HG02588 (cell line): ENCODE results near the gene TTC4.
"Not testable (repeated sequence)": the region's sequence is repeated elsewhere in the genome, so short reads cannot be mapped to it uniquely, and the experiment has no call there.

ENCODE experiments used
- ATAC-seq: cut with Tn5 transposase; IDR thresholded peaks from one replicate; pipeline ENCODE4 v1.9.1; 2021; ENCODE audit warnings: mild to moderate bottlenecking, moderate library complexity; ENCODE audit not compliant: unreplicated experiment

TTC4 gene

DNA sequence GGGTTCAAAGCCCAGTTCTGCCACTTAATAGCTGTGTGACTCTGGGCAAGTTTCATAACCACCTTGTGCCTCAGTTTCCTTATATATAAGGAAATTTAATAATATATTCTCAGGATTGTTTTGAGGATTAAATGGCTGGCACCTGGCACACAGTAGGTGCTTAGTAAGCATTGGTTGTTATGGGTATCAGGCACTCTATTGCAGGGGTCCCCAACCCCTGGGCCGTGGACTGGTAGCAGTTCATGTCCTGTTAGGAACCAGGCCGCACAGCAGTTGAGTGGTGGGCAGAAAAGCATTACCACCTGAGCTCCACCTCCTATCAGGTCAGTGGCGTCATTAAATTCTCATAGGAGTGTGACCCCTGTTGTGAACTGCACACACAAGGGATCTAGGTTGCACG lies 30.2 kb downstream of the TTC4 start:
- no peak for ATAC-seq

DNA sequence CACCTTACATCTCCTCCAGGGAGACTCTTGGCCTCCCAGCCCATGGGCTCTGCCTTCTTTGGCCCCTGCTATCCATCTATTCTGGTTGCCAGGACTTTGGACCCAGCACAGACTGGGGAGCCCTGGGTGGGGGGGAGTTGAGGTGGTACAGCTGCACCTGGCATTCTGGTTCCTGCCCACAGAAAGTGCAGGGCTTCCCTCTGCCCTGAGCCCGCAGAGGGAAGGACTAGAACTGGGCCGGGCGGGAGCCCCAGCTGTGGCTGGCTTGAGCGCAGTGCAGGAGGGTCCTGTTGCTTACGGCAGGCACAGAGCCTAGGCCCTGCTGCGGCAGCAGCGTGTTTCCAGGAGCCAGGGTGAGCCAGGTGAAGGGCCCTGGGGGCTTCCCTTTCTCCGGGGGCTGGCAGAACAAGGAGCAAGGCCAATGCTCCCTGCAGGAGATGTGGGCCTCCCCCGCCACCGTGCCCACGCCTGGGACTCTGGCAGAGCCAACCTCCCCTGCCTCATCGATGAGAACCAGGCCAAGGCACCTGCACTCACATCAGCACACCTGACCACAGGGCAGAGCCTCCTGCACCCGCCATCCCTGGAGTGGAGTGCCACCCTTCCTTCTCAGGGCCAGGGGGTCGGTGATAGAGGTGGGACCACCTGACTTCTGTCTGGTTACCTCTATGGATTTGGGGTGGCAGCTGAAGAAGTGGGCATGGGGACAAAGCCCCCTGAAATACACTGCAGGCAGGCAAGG lies 32.6 kb downstream of the TTC4 start:
- ATAC-seq, result no peak

DNA sequence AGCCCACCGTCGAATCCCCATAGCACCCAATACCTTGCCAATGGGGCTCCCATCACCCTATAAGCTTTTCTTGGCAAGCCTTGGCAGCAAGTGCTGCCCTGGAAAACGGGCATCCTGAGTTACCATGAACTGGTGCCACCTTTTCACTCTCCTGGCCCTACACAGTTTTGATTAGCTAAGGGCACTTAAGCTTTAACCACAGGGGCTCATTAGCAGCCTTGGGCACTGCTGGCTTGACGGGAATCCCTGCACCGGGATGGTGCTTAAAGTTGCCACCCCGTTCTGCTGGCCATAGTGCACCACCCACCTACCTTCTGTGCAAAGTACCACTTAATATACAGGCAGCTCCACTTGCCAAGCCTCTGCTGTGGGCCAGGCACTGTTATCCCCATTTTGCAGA lies 34.9 kb downstream of the TTC4 start:
- no peak for ATAC-seq

DNA sequence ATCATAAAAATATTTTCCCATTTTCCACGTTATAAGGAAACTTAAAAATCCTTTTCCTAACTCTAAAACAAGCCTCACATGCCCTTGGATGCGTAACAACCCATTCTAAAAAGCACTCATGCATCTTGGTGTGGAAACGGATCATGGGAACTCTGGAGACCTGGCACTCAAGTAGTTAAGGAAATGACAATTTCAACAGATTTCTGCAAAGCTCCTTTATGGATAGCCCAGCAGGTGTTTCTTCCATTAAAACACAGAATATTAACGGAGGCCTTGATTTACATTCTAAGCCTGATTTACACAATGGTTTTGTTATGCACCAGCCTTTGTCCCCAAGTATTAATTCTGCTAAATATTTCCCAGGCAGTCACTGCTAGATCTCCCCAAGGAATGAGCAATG lies 35.8 kb downstream of the TTC4 start:
- ATAC-seq, result no peak

DNA sequence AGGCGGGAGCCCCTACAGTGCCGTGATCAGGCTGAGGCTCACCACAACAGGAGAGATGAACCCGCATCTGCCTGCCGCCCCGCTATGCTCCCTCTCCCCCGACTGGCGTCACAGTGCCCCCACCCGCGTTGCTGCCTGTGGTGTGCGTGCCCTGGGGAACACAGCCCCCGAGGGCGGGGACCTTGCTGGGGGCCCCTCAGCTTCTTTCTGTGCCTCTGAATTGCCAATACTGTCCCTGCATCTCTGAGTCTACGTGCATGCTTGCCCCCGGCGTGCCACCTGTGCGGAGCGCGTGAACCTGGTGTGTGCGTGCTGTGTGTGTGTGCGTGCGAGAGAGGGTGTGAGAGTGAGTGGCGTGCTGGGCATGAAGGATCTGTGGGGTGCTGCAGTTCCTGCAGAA lies 38.4 kb downstream of the TTC4 start:
- no peak for ATAC-seq

DNA sequence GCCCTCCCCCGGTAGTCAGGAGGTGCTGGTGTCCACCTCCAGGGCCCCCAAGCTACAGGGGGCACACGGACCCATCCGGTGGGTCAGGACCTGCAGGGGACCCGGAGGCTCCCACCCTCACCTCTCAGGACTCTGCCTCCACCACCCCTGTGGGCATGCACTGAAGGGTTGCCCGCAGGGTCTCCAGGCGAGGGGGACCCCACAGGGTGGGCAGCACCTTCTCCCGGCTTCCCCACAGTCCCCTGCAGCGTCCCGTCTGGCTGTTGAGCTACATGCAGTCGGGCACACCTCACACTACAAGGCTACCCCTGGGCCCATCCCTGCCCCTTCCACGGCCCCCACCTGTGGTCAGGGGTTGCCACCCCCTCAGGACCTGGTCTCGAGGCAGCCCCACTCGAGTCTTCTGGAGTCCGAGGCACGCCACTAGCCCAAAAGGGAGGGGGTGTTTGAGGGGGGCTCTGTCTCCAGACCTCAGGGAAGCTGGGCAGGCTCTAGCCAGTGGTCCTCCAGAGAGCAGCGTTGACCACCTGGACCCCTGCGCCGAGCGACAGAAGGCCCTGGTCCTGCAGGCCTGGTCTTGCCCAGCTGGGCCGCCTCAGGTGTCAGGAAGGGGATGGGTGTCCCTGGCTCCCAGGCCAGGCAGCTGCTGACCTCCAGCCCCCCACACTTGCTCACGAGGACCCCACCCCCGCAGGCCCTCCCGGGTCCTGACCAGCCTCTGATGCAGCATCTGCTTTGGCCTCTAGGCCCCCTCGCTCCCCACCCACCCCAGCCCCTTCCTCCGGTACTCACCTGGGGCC lies 39.0 kb downstream of the TTC4 start:
- ATAC-seq, result no peak

DNA sequence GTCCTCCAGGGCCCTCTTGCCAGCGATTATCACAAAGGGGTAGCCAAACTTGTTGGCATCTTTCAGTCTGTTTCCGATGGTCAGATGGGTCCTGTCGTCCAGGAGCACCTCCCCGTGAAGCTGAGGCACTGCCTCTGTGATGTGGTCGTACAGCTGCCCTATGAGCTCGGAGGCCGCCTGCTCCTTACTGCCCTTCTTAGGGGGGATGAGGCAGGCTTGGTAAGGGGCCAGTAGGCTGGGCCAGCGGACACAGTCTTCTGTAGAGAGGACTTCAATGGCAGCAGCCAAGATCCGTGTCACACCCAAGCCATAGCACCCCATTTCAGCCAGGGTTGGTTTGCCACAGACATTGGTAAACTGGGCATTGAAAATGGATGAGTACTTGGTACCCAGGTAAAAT lies 42.2 kb downstream of the TTC4 start:
- ATAC-seq, result no peak

DNA sequence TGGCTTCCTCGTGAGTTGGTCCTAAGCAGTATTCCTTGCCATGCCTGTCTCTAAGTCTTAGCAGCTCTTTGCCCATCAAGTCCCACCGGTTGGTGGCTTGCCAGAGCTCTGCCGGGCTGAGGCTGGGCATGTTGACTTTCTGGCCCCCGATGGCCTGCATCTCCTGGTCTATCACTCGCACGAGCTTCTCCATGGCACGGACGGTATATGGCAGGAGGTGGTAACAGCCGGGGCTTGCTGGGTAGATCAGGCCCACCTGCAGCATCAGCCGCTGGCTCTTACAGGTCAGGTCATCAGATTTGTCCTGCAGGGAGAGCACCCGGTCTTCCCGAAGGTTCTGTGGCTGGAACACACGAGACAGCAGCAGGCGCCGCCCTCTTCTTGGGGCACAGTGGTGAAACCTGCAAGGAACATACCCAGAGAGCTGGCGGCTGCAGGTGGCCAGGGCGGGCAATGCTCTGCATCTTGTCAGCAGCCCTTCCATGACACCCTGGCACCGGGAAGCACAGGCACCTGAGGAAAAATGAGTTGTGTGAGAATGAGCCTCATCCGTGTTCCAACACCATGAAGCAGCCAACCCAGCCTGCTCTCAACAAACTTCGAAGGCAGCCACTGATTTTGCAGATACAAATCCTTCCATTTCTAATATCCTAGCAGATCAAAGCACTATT lies 43.2 kb downstream of the TTC4 start:
- ATAC-seq, result no peak

DNA sequence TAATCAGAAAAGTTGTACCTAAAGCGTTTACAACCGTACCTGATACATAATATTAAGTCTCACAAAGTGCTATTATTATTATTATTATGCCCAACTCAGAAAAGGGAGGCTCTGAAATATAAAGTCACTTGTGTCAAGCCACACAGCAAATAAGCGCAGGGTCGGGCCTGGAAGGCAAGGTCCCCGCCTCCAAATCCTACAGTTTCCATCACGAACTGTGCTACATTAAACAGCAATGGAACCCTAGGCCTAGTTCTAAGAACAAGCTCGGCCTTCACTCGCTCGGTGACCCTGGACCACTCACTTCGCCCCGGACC lies 48.1 kb downstream of the TTC4 start:
- ATAC-seq, result no peak

DNA sequence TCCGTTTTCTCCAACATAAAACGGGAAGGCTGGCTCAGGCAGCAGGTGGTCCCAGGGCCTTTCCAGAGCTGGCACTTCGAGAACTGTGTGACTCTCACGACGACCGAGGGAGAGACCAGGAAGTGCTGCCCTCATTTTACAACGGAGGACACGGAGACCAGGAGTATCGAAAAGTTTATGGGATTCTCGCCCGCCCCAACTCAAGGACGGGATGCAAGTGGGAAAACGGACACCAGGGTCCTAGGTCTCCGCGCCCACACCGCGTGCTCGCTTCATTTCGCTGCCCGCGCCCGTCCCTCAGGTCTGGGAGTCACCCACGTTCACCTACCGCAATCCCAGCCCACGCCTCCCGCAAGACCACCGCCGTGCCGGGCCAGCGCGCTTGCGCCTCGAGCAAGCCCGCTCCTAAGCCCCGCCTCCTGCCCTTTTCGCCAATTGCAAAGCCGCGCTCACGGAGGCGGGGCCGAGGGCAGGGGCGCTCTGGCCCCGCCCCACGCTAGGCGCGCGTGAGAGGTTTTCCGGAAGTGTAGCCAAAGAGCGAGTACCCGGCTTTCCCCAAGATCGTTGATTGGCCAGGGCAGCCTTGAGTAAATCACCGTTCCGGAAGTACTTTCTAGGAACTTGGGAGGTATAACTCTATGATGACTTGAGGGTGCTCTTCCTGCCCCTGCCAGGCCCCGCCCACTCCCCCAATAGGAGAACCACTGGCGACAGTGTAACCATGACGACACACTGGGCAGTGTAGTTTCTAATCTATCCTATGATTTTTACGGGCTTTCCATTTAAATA lies 48.7 kb downstream of the TTC4 start, which contains the start of gene PARS2:
PARS2 (minus strand) TSS at position 391 of the 789 bp plus-strand sequence. CDS start 5,362 bp downstream, outside the sequence.
- peak; percentile 95 for ATAC-seq

DNA sequence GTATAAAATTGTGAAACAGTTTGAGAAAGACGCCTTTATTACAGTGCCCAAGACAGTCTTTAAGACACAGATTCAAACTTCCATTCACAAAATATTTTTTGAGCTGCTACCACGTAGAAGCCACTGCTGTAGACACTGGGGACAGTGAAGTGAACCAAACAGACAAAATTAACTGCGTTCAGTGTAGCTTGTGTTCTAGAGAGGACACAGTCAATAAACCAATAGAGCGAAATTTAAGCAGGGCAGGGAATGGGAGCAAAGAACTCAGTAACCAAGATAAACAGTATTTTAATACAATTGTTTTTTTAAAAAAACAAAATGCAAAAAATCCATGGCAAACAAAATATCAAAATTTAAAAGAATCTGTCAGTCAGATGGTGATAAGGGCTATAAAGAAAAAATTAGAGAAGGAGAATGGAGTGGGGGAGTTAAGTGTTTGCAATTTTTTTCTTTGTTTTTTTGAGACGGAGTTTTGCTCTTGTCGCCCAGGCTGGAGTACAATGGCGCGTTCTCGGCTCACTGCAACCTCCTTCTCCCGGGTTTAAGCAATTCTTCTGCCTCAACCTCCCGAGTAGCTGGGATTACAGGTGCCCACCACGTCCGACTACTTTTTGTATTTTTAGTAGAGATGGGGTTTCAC lies 49.4 kb downstream of the TTC4 start:
- peak; percentile 5 for ATAC-seq

DNA sequence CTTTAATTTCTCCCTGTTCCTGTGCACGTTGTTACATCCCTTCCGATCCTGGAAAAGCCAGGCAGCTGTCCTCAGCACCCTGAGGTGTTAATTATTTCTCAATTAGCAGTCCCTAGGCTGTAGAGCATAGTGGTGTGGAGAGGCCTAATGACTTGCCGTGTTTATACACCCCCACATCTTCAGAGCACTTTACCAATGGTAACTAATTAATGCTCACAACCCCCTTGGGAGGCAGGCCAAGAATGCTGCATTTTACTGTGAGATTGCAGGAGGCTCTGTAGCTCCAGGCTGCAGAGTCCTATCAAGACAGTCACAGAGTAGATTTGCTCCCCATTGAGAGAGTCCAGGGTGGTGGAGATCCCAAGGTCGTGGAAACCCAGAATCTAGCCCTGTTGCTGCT lies 51.1 kb downstream of the TTC4 start:
- no peak for ATAC-seq

DNA sequence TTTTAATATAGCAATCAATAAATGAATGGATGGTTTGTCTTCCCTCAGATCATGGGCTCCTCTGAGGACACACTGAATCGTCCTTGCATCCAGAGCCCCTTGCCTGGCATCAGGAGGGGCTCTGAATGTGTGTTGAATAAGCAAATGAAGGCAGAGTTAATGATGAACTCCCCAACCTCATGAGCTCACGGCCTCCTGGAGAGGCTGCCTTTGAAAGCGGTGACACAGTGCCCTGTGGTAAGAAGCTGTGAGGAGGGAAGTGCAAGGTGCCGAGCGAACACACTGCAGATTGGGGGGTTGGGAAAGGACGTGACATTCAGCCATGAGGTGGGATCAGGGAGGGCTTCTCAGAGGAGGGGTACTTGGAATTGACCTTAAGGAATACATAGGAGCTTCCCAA lies 51.9 kb downstream of the TTC4 start:
- no peak for ATAC-seq

DNA sequence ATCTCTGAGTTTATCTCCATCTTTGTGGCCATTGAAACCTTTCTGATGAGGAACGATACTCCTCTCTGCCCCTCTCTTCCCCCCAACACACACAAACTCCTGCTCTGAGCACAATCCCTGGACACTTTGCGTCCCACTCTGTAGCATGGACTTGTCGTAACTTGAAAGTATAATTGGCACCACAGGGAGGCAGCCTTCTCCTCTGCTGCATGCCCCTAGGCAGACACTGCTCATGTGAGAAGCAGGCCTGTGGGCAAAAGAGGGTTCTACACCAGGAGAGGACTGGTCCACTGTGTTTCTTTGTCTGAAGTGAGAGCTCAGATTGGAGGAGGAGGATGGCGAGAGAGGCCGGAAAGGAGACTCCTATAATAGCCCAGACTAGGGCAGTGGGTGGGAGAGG lies 52.4 kb downstream of the TTC4 start:
- ATAC-seq, result no peak

DNA sequence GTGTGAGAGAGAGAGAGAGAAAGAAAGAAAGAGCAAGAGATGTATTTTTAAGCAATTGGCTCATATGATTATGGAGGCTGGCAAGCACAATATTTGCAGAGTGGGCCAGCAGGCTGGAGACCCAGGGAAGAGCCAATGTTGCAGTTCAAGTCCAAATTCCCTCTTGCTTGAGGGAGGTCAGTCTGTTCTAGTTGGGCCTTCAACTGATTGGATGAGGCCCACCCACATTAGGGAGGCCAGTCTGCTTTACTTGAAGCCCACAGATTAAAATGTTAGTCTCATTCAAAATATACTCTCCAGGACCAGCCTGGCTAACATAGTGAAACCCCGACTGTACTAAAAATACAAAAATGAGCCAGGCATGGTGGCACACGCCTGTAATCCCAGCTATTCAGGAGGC lies 57.3 kb downstream of the TTC4 start:
- no peak for ATAC-seq

DNA sequence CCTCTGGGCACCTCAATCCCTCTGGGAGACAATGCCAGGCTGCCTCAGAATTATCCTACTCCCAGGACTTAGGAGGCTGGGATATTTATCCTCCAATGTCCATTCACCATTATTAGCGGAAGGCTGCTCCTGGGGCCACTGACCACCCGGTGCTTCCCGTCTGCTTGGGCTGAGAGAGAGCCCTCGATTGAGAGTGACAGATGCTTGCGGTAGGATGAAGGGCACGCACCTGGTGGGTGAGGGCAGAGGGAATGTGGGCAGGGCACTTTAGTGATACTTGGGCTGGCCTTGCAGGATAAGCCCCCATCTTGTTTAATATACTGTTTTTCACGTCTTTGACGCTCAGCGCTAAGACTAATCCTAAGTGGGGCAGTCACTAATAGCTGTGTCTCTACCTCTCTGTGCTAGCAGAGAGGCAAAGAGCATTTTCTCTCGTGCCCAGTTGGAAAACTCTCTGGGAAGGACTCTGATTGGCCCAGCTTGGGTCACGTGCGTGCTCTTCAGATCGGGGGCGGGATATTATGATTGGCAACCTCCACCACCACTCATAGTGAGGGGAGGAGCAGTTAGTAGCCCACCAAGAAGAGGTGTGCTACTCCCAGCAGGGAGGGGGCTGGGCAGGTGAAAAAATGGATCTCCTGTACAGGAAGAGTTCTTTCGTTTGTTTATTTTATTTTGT lies 59.3 kb downstream of the TTC4 start:
- ATAC-seq, result no peak

DNA sequence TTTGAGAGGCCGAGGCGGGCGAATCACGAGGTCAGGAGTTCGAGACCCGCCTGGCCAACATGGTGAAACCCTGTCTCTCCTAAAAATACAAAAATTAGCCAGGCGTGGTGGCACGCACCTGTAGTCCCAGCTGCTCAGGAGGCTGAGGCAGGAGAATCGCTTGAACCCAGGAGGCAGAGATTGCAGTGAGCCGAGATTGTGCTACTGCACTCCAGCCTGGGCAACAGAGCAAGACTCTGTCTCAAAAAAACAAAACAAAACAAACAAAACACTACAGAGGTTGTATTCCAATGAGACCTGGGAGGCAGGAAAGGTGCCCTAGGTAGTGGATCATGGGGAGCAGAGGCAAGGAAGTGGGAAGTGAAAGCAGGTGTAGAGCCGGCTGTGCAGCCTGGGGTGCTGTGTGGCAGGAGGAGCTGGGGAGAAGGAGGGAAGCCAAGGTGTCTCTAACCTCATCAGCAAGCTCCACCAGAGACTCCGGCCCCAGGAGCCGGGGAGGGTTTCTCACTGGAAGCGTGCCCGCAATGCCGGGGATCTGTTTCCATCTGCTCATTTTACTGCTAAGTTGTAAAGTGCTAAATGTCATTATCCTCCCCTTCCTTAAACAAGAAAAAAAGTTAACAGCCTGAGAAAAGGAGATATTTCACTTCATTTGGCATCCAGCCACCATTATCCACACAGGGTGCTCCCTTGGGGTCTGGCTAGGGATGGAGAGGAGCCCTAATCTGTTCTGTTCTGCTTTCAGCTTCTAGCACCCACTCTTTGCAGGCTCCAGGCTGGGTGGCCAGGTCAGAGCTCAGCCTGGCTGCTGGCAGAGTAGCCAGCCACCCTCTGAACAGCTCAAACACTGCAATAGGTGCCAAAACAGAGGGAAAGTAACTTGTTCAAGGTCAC lies 60.4 kb downstream of the TTC4 start:
- not testable (repeated sequence) for ATAC-seq

DNA sequence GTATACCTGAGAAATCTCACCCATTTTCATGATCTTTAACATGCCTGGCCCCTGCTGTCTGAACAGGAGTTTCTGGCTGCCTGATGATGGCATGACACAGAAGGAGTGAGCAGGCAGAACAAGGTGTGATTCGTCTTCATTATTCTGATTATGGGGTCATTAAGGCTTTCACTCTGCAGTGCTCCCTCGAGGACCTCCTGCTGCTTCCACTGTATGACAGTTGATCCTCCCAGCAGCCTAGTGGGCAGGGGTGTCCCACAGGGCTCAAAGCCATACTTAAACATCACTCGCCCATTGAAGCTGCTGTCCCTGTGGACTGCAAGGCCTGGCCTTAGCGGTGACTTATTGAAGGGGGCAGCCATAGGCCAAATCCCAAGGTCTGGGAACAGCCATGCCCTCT lies 61.4 kb downstream of the TTC4 start:
- no peak for ATAC-seq

DNA sequence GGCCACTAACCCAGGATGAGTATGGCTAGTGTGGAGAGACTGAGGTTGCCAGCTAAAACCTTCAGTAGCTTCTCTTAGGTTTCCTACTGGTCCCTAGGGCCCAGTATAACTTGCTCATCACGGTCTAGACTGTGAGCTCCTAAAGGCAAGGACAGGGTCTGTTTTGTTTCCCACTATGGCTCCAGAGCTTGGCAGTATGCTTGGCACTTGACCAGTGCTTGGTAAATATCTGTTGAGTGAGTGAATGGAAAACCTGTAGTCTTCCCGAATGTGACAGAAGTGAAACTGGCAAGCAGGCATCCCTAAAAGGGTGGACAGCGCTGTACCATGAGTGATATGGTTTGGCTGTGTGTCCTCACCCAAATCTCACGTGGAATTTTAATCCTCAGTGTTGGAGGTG lies 61.8 kb downstream of the TTC4 start:
- no peak for ATAC-seq
